DOHH2 (cell line): ENCODE data around the gene PHF11.

ENCODE experiments used
- H3F3A ChIP-seq: fragments of 200-600 bp; sonication (generic), shearing (Covaris generic); 2 replicates; pipeline ENCODE4 v1.6.0; 2016; ENCODE audit warnings: antibody characterized with exemption, mild to moderate bottlenecking; ENCODE audit not compliant: control insufficient read depth, insufficient read depth
- H3K27ac ChIP-seq: fragments of 200-600 bp; sonication (generic); 2 replicates; pipeline ENCODE4 v1.5.1; 2014; ENCODE audit warnings: low read depth, mild to moderate bottlenecking, low read length, moderate library complexity
- H3K27me3 ChIP-seq: fragments of 200-600 bp; sonication (generic); 2 replicates; pipeline ENCODE4 v1.6.1; 2014; ENCODE audit warnings: mild to moderate bottlenecking, low read length, mixed read lengths; ENCODE audit not compliant: control insufficient read depth
- H3K36me3 ChIP-seq: fragments of 200-600 bp; sonication (generic); 2 replicates; pipeline ENCODE4 v1.6.1; 2014; ENCODE audit warnings: mild to moderate bottlenecking, low read length, moderate library complexity, mixed read lengths; ENCODE audit not compliant: control insufficient read depth
- H3K4me1 ChIP-seq: fragments of 200-600 bp; sonication (generic); 2 replicates; pipeline ENCODE4 v1.6.1; 2014; ENCODE audit warnings: mild to moderate bottlenecking, low read length, mixed read lengths; ENCODE audit not compliant: control insufficient read depth
- H3K4me2 ChIP-seq: fragments of 200-600 bp; sonication (generic); 2 replicates; pipeline ENCODE4 v1.6.0; 2014; ENCODE audit warnings: mild to moderate bottlenecking, low read length, moderate library complexity
- H3K4me3 ChIP-seq: fragments of 200-600 bp; sonication (generic); 2 replicates; pipeline ENCODE4 v1.5.1; 2014; ENCODE audit warnings: mild to moderate bottlenecking, low read length, mixed read lengths
- H3K79me2 ChIP-seq: fragments of 200-600 bp; sonication (generic); 2 replicates; pipeline ENCODE4 v1.6.1; 2014; ENCODE audit warnings: mild to moderate bottlenecking, low read length, mixed read lengths; ENCODE audit not compliant: control insufficient read depth
- H3K9me2 ChIP-seq: fragments of 200-600 bp; sonication (generic); replicated peaks from 2 replicates; pipeline ENCODE4 v1.6.1; 2014; ENCODE audit warnings: mild to moderate bottlenecking, low read length, mixed read lengths; ENCODE audit not compliant: control insufficient read depth
- H3K9me3 ChIP-seq: fragments of 200-600 bp; sonication (generic); 2 replicates; pipeline ENCODE4 v1.6.1; 2014; ENCODE audit warnings: antibody characterized with exemption, low read length, mixed read lengths; ENCODE audit not compliant: control insufficient read depth, insufficient read depth
- H4K20me1 ChIP-seq: fragments of 200-600 bp; sonication (generic); 2 replicates; pipeline ENCODE4 v1.6.0; 2014; ENCODE audit warnings: low read depth, mild to moderate bottlenecking, antibody characterized with exemption, low read length, moderate library complexity; ENCODE audit not compliant: control insufficient read depth, insufficient read depth
- EZH2phosphoT487 ChIP-seq: fragments of 200-600 bp; sonication (generic); IDR thresholded peaks from 2 replicates; pipeline ENCODE4 v1.6.1; 2017; ENCODE audit warnings: borderline replicate concordance, mild to moderate bottlenecking, antibody characterized with exemption, low read length, moderate library complexity, mixed read lengths
- TF ChIP-seq, protein P1 (sequence below): fragments of 200-600 bp; sonication (generic); IDR thresholded peaks from one replicate; pipeline ENCODE4 v1.5.1; 2014; ENCODE audit warnings: antibody characterized with exemption, mild to moderate bottlenecking, low read depth, low read length; ENCODE audit not compliant: poor library complexity, severe bottlenecking

PHF11 gene

DNA sequence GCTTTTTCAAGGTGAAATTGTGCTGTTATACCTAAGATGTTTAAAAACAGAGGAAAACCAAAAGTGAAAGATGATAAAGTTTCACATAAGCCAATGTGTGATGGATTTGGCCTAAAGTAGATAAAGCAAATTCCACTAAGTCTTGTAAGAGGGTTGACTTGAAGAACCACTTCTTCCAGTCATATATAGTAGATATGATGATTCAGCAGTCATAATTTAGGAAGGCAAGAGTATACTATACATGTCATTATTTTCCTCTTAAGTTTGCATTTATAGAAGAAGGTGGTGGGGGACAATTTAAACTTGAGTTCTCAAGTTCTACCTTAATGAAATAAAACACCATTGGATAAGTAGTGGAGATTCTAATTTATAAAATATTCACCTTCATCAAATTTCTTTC, 37.3 kb downstream of the PHF11 start:
- Histone ChIP-seq H3K4me1 (peaks cover 70% of the 10 kb centered on the region), H3K4me2 (peak overlapping the region; percentile 61), H3K79me2 (peaks cover 3% of the 10 kb centered on the region; the same call in 1 of the 2 replicates), H3K4me3 (peak overlapping the region; percentile 44), H3K27ac (peak overlapping the region; percentile 49), H3K9me3 (no peaks in the 10 kb centered on the region), H3K36me3 (peaks cover 60% of the 10 kb centered on the region), H4K20me1 (no peaks in the 10 kb centered on the region), H3K9me2 (no peaks in the 10 kb centered on the region), H3F3A (peaks cover 17% of the 10 kb centered on the region), H3K27me3 (no peaks in the 10 kb centered on the region)
- no peak for TF ChIP-seq EZH2phosphoT487

DNA sequence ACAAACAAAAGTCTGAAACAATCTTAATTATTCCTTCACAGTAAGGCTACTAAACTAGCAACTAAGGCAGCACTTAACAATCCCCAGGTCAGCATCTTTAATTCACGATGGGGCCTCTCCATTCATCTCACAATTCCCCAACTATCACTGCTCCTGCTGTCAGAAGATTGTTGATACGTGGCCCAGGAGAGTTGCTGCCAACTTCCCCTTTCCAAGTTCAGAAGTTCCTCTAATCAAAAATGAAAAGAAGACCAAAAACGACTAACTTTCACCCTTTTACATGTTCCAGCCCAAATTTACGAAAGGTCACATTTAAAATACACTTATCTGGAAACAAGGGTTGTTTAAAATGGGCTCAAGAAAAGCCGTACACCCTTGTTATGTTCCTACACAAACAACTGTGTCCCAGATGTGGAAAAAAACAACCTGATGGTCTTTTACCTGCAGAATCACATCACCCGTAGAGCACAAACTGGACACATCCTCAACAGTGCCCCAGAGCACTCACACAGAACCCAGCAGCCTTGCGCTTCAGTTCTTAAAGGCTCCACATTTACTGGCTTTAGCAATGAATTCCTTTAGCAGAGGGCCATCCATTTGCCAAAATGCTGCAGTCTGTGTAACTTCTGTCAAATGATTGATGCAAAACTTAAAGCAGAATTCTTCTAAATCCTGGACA, 38.0 kb downstream of the PHF11 start:
- Histone ChIP-seq H3K4me1 (peaks cover 63% of the 10 kb centered on the region), H3K27me3 (no peaks in the 10 kb centered on the region), H4K20me1 (no peaks in the 10 kb centered on the region), H3K9me3 (no peaks in the 10 kb centered on the region), H3K4me2 (peak overlapping the region; percentile 61), H3K9me2 (no peaks in the 10 kb centered on the region), H3K27ac (peak overlapping the region; percentile 49), H3K4me3 (peak overlapping the region; percentile 44), H3F3A (peaks cover 14% of the 10 kb centered on the region), H3K79me2 (peaks cover 3% of the 10 kb centered on the region; the same call in 1 of the 2 replicates), H3K36me3 (peaks cover 55% of the 10 kb centered on the region)
- TF ChIP-seq, protein P1, sequence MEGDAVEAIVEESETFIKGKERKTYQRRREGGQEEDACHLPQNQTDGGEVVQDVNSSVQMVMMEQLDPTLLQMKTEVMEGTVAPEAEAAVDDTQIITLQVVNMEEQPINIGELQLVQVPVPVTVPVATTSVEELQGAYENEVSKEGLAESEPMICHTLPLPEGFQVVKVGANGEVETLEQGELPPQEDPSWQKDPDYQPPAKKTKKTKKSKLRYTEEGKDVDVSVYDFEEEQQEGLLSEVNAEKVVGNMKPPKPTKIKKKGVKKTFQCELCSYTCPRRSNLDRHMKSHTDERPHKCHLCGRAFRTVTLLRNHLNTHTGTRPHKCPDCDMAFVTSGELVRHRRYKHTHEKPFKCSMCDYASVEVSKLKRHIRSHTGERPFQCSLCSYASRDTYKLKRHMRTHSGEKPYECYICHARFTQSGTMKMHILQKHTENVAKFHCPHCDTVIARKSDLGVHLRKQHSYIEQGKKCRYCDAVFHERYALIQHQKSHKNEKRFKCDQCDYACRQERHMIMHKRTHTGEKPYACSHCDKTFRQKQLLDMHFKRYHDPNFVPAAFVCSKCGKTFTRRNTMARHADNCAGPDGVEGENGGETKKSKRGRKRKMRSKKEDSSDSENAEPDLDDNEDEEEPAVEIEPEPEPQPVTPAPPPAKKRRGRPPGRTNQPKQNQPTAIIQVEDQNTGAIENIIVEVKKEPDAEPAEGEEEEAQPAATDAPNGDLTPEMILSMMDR = no peak
- no peak for TF ChIP-seq EZH2phosphoT487

DNA sequence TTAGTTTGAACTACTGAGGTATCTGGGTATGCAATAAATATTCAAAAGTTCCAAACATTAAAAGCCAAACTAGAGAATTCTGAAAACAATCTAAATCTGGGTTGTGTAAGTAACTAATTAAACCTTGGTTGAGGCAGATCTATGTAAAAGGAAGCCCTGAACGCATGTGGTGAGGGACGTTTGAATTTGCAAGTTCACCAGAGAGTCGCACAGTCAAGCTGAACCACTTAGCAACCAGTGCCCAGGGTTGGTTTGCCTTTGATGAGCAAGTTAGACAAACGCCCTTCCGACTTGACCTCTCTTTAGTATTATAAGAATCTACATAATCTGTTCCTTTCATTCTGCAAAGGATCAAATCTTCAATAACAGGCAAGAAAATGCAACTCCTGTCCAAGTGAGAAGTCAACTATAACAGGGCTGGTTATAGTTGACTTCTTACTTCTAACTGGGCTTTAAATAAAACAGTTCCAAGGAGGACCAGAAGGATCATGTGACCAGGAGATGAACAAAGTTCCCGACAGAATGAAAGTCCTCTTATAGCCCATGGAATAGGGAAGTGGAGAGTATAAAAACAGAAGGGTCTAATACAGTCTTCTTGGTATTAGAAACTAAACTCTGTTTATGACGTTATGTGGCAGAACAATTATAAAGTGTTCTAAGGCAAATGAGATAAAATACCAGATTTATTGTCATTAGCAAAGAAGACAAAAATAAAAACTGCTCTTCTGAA, 40.6 kb downstream of the PHF11 start:
- Histone ChIP-seq H3K27me3 (no peaks in the 10 kb centered on the region), H3K79me2 (peaks cover 3% of the 10 kb centered on the region; the same call in 1 of the 2 replicates), H3K9me3 (no peaks in the 10 kb centered on the region), H3K9me2 (no peaks in the 10 kb centered on the region), H3K4me3 (no peak overlapping the region), H3K36me3 (peaks cover 60% of the 10 kb centered on the region), H3K4me2 (peak overlapping the region; percentile 3; the same call in 1 of the 2 replicates), H4K20me1 (no peaks in the 10 kb centered on the region), H3K27ac (no peak overlapping the region), H3K4me1 (peaks cover 71% of the 10 kb centered on the region), H3F3A (peaks cover 9% of the 10 kb centered on the region)
- TF ChIP-seq EZH2phosphoT487 = no peak
- TF ChIP-seq, protein P1 = no peak

DNA sequence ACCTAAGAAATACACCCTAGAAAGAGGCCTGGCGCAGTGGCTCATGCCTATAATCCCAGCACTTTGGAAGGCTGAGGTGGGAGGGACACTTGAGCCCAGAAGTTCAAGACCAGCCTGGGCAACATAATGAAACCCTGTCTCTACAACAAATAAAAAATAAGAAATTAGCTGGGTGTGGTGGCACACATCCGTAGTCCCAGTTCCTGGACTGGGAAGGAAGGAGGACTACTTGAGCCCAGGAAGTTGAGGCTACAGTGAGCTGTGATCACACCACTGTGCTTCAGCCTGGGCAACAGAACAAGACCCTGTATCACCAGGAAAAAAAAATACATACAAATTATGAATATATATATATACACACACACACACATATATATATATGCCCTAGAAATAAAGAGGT, 42.7 kb downstream of the PHF11 start:
- Histone ChIP-seq H3F3A (peaks cover 6% of the 10 kb centered on the region), H3K4me2 (no peak overlapping the region), H3K9me3 (no peaks in the 10 kb centered on the region), H4K20me1 (no peaks in the 10 kb centered on the region), H3K4me1 (peaks cover 52% of the 10 kb centered on the region), H3K36me3 (peaks cover 51% of the 10 kb centered on the region), H3K27ac (no peak overlapping the region), H3K9me2 (no peaks in the 10 kb centered on the region), H3K4me3 (no peak overlapping the region), H3K79me2 (no peaks in the 10 kb centered on the region), H3K27me3 (no peaks in the 10 kb centered on the region)
- TF ChIP-seq, protein P1 = no peak
- TF ChIP-seq EZH2phosphoT487 = no peak
